Measurements from ENCODE around the gene SERINC3.

DNA sequence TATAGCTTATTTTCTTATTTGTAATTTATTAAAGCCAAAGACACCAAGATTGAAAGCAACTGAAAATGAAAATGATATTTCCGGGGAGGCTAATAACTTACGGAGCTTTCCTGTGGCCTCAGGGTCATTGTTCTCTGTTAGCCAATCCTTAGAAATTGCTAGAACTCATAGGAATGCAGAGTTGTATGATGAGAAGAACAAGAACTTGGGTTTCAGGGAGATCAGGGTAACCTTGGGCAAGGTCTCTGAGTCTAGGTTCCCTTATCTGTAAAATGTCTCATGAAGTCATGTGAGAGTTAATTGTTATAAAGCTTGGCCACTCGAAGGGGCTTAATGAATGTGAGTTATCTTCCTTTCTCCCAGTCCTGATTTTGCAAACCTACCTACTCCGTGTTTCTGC is 20.1 kb upstream of the SERINC3 start:
- TF ChIP-seq, protein P1, sequence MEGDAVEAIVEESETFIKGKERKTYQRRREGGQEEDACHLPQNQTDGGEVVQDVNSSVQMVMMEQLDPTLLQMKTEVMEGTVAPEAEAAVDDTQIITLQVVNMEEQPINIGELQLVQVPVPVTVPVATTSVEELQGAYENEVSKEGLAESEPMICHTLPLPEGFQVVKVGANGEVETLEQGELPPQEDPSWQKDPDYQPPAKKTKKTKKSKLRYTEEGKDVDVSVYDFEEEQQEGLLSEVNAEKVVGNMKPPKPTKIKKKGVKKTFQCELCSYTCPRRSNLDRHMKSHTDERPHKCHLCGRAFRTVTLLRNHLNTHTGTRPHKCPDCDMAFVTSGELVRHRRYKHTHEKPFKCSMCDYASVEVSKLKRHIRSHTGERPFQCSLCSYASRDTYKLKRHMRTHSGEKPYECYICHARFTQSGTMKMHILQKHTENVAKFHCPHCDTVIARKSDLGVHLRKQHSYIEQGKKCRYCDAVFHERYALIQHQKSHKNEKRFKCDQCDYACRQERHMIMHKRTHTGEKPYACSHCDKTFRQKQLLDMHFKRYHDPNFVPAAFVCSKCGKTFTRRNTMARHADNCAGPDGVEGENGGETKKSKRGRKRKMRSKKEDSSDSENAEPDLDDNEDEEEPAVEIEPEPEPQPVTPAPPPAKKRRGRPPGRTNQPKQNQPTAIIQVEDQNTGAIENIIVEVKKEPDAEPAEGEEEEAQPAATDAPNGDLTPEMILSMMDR (IDR thresholded peaks at IDR 0.05): no peak
- TF ChIP-seq EZH2 (IDR thresholded peaks at IDR 0.05; ENCODE audit: borderline replicate concordance, insufficient read depth, low read depth, low read length, poor library complexity, severe bottlenecking): no peak

Measured in B cell (primary cell).